Hepatocyte (in vitro differentiated cells): Measurements from ENCODE around the gene SLC29A2. TPM values are rescaled to one million over a fixed set of nuclear protein-coding genes. Genes with fewer than 3 reads are reported as not detected.
A peak's percentile ranks its signal among the peaks of the same experiment; 100 is the strongest.

Experiments used
- DNase-seq: peaks from one replicate; pipeline ENCODE4 v3.0.0-alpha.2; 2016; ENCODE audit warnings: low spot score
- H2AFZ ChIP-seq: fragments of 200-600 bp; sonication (generic); 2 replicates; pipeline ENCODE4 v1.6.0; 2016; ENCODE audit warnings: antibody characterized with exemption, mild to moderate bottlenecking
- H3K27ac ChIP-seq: fragments of 200-600 bp; sonication (generic); 2 replicates; pipeline ENCODE4 v1.5.1; 2016; ENCODE audit warnings: mild to moderate bottlenecking
- H3K27me3 ChIP-seq: fragments of 200-600 bp; sonication (generic); 2 replicates; pipeline ENCODE4 v1.6.1; 2016
- H3K36me3 ChIP-seq: fragments of 200-600 bp; sonication (generic); replicated peaks from 2 replicates; pipeline ENCODE4 v1.5.1; 2016; ENCODE audit warnings: low read depth; ENCODE audit not compliant: insufficient read depth
- H3K4me1 ChIP-seq: fragments of 200-600 bp; sonication (generic); 2 replicates; pipeline ENCODE4 v1.5.1; 2016; ENCODE audit warnings: mild to moderate bottlenecking, moderate library complexity; ENCODE audit not compliant: insufficient read depth
- H3K4me2 ChIP-seq: fragments of 200-600 bp; sonication (generic); 2 replicates; pipeline ENCODE4 v1.6.0; 2016
- H3K4me3 ChIP-seq: fragments of 200-600 bp; sonication (generic); 2 replicates; pipeline ENCODE4 v1.5.1; 2016; ENCODE audit warnings: mild to moderate bottlenecking
- H3K79me2 ChIP-seq: fragments of 200-600 bp; sonication (generic); 2 replicates; pipeline ENCODE4 v1.6.0; 2017; ENCODE audit warnings: mild to moderate bottlenecking
- H3K9me2 ChIP-seq: fragments of 200-600 bp; sonication (generic); replicated peaks from 2 replicates; pipeline ENCODE4 v1.6.0; 2017; ENCODE audit warnings: mild to moderate bottlenecking; ENCODE audit not compliant: insufficient read depth
- H3K9me3 ChIP-seq: fragments of 200-600 bp; sonication (generic); 2 replicates; pipeline ENCODE4 v1.5.1; 2016; ENCODE audit warnings: low read depth, mild to moderate bottlenecking
- H4K20me1 ChIP-seq: fragments of 200-600 bp; sonication (generic); 2 replicates; pipeline ENCODE4 v1.6.0; 2016; ENCODE audit warnings: mild to moderate bottlenecking; ENCODE audit not compliant: insufficient read depth, poor library complexity, severe bottlenecking
- EZH2 ChIP-seq: fragments of 200-600 bp; sonication (generic); IDR thresholded peaks from 2 replicates; pipeline ENCODE4 v1.6.1; 2016; ENCODE audit warnings: antibody characterized with exemption, mild to moderate bottlenecking, borderline replicate concordance
- EZH2phosphoT487 ChIP-seq: fragments of 200-600 bp; sonication (generic); IDR thresholded peaks from one replicate; pipeline ENCODE4 v1.6.1; 2018; ENCODE audit warnings: antibody characterized with exemption, mild to moderate bottlenecking, low read depth, moderate library complexity; ENCODE audit not compliant: unreplicated experiment, severe bottlenecking
- WGBS: methylation state at CpG from one replicate; pipeline ENCODE4 v1.1.6; 2016; ENCODE audit warnings: low lambda C conversion rate; ENCODE audit errors: missing lambda C conversion rate; 5-methylcytosine and 5-hydroxymethylcytosine counted together
- polyA plus RNA-seq: library from polyadenylated mRNA; unstranded; fragments of >200 nt; fragmentation: Nextera tagmentation; extraction: Ambion mirVana; gene quantifications from 2 replicates; pipeline ENCODE4 v1.2.1, GENCODE V29; 2016
- total RNA-seq: library from RNA; depleted of rRNA; stranded (reverse); fragments of >200 nt; gene quantifications from 2 replicates; pipeline ENCODE4 v1.2.3, GENCODE V29; 2014
- TF ChIP-seq, protein P1 (sequence below): fragments of 200-600 bp; sonication (generic); IDR thresholded peaks from 2 replicates; pipeline ENCODE4 v1.5.1; 2016; ENCODE audit warnings: antibody characterized with exemption, mild to moderate bottlenecking; ENCODE audit not compliant: poor library complexity

SLC29A2 gene
- total and polyA plus RNA-seq, 2 experiments from 2014 or later = 11.3 to 20.2 TPM

DNA sequence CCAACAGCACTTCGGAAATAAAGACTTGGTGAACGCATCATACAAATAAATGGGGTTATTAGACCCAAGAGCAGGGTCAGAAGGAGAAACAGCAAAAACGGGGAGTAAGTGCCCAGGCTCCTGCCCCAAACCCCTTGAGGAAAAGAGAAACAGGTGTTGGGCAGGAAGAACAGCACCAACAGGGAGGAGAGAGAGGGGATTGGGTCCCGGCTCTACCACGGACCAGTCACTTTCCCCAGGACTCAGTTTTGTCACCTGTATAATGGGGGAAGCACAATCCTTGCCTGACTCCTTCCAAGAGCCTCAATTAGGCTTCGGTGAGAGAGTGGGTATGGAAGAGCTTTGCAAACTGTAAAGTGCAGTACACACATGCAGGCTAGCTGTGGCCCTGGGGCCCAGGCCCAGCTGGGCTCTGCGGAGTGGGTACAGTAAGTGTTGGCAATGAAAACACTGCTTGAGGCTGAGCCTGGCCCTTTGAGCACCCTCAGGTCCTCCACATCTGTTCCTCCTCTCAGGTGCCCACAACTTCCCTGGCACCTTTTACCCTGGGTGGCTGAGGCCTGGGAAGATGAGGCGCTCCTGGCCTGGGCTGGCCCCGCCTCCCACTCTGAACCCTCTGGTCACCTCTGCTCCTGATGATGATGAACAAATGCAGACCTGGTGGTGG is 8.9 kb downstream of the SLC29A2 start:
- peak; percentile 4 for DNase-seq
- no peaks in the 10 kb centered on the region for H3K4me1 ChIP-seq
- H4K20me1 ChIP-seq = no peaks in the 10 kb centered on the region
- H3K79me2 ChIP-seq = peaks cover 5% of the 10 kb centered on the region
- 93% methylated on average over 9 of the region's 9 CpGs for WGBS
- H3K36me3 ChIP-seq = no peaks in the 10 kb centered on the region
- TF ChIP-seq, protein P1, sequence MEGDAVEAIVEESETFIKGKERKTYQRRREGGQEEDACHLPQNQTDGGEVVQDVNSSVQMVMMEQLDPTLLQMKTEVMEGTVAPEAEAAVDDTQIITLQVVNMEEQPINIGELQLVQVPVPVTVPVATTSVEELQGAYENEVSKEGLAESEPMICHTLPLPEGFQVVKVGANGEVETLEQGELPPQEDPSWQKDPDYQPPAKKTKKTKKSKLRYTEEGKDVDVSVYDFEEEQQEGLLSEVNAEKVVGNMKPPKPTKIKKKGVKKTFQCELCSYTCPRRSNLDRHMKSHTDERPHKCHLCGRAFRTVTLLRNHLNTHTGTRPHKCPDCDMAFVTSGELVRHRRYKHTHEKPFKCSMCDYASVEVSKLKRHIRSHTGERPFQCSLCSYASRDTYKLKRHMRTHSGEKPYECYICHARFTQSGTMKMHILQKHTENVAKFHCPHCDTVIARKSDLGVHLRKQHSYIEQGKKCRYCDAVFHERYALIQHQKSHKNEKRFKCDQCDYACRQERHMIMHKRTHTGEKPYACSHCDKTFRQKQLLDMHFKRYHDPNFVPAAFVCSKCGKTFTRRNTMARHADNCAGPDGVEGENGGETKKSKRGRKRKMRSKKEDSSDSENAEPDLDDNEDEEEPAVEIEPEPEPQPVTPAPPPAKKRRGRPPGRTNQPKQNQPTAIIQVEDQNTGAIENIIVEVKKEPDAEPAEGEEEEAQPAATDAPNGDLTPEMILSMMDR = no peak
- TF ChIP-seq EZH2 (no peak), EZH2phosphoT487 (no peak)
- no peaks in the 10 kb centered on the region for H3K9me3 ChIP-seq
- H3K27ac ChIP-seq = no peak overlapping the region
- H2AFZ ChIP-seq = no peak overlapping the region
- no peak overlapping the region for H3K4me3 ChIP-seq
- H3K27me3 ChIP-seq = no peaks in the 10 kb centered on the region
- no peaks in the 10 kb centered on the region for H3K9me2 ChIP-seq
- no peak overlapping the region for H3K4me2 ChIP-seq

GRCh38 chr11:66361502-66361941 is 10.0 kb downstream of the SLC29A2 start:
- no peak overlapping the region for H2AFZ ChIP-seq
- 76% methylated on average over 6 of the region's 6 CpGs for WGBS
- peaks cover 14% of the 10 kb centered on the region for H3K79me2 ChIP-seq
- no peaks in the 10 kb centered on the region for H3K9me2 ChIP-seq
- H3K27me3 ChIP-seq = no peaks in the 10 kb centered on the region
- H3K9me3 ChIP-seq = no peaks in the 10 kb centered on the region
- H3K4me1 ChIP-seq = no peaks in the 10 kb centered on the region
- no peaks in the 10 kb centered on the region for H3K36me3 ChIP-seq
- no peaks in the 10 kb centered on the region for H4K20me1 ChIP-seq
- H3K4me3 ChIP-seq = no peak overlapping the region
- H3K4me2 ChIP-seq = no peak overlapping the region
- no peak overlapping the region for H3K27ac ChIP-seq
- TF ChIP-seq EZH2 (no peak), EZH2phosphoT487 (no peak)
- TF ChIP-seq, protein P1 = no peak
- peak; percentile 5 for DNase-seq

DNA sequence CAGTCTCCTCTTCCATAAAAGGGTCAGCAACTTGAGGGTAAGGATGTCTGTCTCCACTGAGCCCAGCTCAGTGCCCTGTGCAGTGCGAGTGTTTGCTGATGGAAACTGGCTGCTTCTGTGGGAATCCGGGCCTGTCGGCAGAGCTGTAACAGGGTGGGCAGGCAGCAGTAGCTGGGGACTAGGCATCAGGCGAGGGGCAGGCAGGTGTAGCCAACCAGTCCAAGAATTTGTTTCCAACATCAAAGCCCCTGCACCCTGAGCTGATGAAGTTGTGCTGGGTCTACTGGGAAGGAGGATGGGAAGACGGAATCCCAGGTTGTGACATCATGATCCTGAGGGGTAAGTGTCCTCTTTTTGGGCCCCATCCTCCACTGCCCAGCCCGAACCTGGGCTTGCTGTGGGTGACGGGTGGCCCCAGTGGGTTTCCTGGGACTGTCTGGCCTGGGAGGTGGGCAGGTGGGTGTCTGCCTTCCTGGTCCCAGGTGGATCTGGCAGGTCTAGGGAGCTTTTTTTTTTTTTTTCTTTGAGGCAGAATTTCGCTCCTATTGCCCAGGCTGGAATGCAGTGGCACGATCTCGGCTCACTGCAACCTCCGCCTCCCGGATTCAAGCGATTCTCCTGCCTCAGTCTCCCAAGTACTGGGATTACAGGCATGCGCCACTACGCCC is 11.0 kb downstream of the SLC29A2 start:
- no peak overlapping the region for H3K27ac ChIP-seq
- no peak overlapping the region for H3K4me2 ChIP-seq
- H3K27me3 ChIP-seq = no peaks in the 10 kb centered on the region
- no peaks in the 10 kb centered on the region for H3K4me1 ChIP-seq
- TF ChIP-seq EZH2phosphoT487 (no peak), EZH2 (no peak)
- TF ChIP-seq, protein P1 = no peak
- WGBS = 96% methylated on average over 15 of the region's 15 CpGs
- no peak overlapping the region for H2AFZ ChIP-seq
- no peak for DNase-seq
- H3K9me2 ChIP-seq = no peaks in the 10 kb centered on the region
- H3K36me3 ChIP-seq = no peaks in the 10 kb centered on the region
- no peak overlapping the region for H3K4me3 ChIP-seq
- no peaks in the 10 kb centered on the region for H4K20me1 ChIP-seq
- no peaks in the 10 kb centered on the region for H3K9me3 ChIP-seq
- H3K79me2 ChIP-seq = peaks cover 22% of the 10 kb centered on the region
